GM19463 (cell line): Measurements from ENCODE around the gene HADHB.
"Not testable (repeated sequence)": the region's sequence is repeated elsewhere in the genome, so short reads cannot be mapped to it uniquely, and the experiment has no call there.

ENCODE experiments used
- ATAC-seq: cut with Tn5 transposase; IDR thresholded peaks from one replicate; pipeline ENCODE4 v1.9.1; 2021; ENCODE audit warnings: mild to moderate bottlenecking, moderate library complexity; ENCODE audit not compliant: unreplicated experiment

HADHB gene

GRCh38 chr2:26326514-26326913, 81.8 kb downstream of the HADHB start:
- no peak for ATAC-seq

- ATAC-seq: no peak
These were observed 82.8 kb downstream of the HADHB start for GRCh38 chr2:26327291-26328272.

GRCh38 chr2:26329083-26329482, 84.3 kb downstream of the HADHB start:
- not testable (repeated sequence) for ATAC-seq

- peak; percentile 75 for ATAC-seq
These were observed 85.4 kb downstream of the HADHB start for GRCh38 chr2:26330114-26330549.

- no peak for ATAC-seq
These were observed 85.9 kb downstream of the HADHB start for GRCh38 chr2:26330604-26331003.

- ATAC-seq: not testable (repeated sequence)
These were observed 86.6 kb downstream of the HADHB start for GRCh38 chr2:26331321-26331720.

GRCh38 chr2:26333293-26333692, 88.6 kb downstream of the HADHB start:
- ATAC-seq: no peak

GRCh38 chr2:26335231-26335630, 90.5 kb downstream of the HADHB start:
- no peak for ATAC-seq

GRCh38 chr2:26336719-26337118, 92.0 kb downstream of the HADHB start:
- ATAC-seq: no peak

GRCh38 chr2:26337298-26337697, 92.6 kb downstream of the HADHB start:
- ATAC-seq: no peak
